Keratinocyte (primary cell): ENCODE data around the gene RGS9.

Source experiments
- EZH2 ChIP-seq: IDR thresholded peaks from one replicate; pipeline ENCODE4 v1.6.1; 2012; ENCODE audit warnings: inconsistent platforms, mild to moderate bottlenecking, low read length, moderate library complexity
- TF ChIP-seq, protein P1 (sequence below), 3 experiments: IDR thresholded peaks in 1 of 3; conservative IDR thresholded peaks in 1 of 3; optimal IDR thresholded peaks in 1 of 3; 2 replicates in 2 of 3; 3 replicates in 1 of 3; pipeline versions ENCODE3 to v1.5.1; 2011; ENCODE audit warnings: low read length in 3 of 3, mild to moderate bottlenecking in 3 of 3, moderate library complexity in 2 of 3, control low read depth in 1 of 3, inconsistent platforms in 1 of 3; ENCODE audit not compliant: insufficient read depth in 2 of 3; ENCODE audit errors: extremely low read depth in 1 of 3

DNA sequence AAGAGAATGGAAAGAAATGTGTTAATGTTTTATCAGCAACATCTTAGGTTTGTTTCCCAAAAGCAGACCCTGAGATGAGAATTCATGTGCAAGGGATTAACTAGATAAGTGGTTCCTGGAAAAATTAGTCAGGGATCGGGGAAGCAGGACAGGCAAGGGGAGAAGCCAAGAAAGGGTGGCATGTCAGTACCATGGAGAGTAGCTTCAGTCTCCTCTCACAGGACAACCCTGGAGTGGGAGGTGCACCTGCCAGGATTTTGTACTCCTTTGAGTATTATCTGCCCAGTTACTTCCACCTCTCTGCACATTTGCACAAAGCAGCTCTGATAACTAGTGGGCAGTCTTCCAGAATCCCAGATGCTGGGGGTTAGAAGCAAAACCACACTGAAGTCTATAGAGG lies 117.0 kb downstream of the RGS9 start:
- TF ChIP-seq, protein P1, sequence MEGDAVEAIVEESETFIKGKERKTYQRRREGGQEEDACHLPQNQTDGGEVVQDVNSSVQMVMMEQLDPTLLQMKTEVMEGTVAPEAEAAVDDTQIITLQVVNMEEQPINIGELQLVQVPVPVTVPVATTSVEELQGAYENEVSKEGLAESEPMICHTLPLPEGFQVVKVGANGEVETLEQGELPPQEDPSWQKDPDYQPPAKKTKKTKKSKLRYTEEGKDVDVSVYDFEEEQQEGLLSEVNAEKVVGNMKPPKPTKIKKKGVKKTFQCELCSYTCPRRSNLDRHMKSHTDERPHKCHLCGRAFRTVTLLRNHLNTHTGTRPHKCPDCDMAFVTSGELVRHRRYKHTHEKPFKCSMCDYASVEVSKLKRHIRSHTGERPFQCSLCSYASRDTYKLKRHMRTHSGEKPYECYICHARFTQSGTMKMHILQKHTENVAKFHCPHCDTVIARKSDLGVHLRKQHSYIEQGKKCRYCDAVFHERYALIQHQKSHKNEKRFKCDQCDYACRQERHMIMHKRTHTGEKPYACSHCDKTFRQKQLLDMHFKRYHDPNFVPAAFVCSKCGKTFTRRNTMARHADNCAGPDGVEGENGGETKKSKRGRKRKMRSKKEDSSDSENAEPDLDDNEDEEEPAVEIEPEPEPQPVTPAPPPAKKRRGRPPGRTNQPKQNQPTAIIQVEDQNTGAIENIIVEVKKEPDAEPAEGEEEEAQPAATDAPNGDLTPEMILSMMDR (optimal IDR thresholded peaks at IDR 0.05 in 1 of 3, IDR thresholded peaks at IDR 0.05 in 1 of 3, conservative IDR thresholded peaks at IDR 0.05 in 1 of 3; ENCODE audit: extremely low read depth in 1 of 3, insufficient read depth in 2 of 3, low read length in 3 of 3), result no peak
- TF ChIP-seq EZH2, result no peak
